ENCODE measurements around the gene KCNJ12.
"Not testable (repeated sequence)": the region's sequence is repeated elsewhere in the genome, so short reads cannot be mapped to it uniquely, and the experiment has no call there.

The KCNJ12 gene

DNA sequence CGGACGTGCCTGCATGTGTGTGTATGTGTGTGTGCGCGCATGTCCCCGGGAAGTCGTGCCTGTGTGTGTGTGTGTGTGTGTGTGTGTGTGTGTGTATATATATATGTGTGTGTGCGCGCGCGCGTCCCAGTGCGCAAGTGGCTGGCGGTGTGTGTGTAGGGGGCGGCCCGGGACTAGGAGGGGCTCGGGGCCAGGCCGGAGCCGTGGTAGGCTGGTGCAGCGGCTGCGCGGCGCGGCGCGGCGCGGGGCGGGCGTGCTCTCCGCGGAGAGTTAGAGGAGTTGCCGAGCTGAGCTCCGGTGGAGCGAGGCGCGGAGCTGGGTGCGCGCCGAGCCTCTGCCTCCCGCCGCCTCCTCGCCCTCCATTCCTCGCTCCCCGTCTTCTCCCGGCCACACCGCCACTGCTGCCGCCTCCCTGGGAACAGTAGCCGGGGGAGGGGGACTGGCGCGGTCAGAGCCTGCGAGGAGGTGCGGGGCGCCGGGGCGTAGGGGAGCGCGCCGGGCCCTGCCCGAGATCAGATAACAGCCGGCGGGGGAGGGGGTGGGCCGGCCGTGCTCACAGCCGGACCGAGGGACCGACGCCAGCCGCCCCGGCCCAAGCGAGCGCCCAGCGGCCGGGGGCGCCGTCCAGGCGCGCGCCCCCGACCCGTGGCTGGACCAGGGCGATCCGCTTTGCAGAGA lies at the start of gene KCNJ12:
TSS of gene KCNJ12 (plus strand) at position 277 of the 678 bp plus-strand sequence. CDS start 38,986 bp downstream, outside the sequence.
- no peak for TF ChIP-seq CTCF (IDR thresholded peaks at IDR 0.05; ENCODE audit: low read length, missing control alignments)
- DNase-seq (ENCODE audit: low read depth), result no peak
- H3K4me3 ChIP-seq (replicated peaks; ENCODE audit: low read depth, low read length), result peak within 1 kb of the TSS; percentile 7

DNA sequence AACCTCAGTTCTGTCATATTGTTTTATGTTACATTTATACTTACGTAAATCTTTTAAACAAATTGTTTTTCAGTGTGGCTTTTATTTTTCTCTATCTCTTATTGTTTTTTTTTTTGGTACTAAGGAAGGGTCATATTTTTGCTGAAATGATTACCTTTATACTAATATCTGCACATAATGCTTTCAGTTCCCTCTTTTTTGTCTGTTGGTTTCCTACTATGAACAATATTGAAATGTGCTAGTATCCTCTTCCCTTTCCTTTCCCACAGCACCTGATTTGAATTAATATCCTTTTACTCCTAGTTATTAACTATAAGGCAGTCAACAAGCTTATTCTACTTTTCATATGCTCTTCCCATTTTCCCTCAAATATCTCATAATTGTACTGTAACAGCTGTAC lies 48.2 kb upstream of the KCNJ12 start:
- DNase-seq (ENCODE audit: low read depth); H3K4me3 ChIP-seq (replicated peaks; ENCODE audit: low read depth, low read length): not testable (repeated sequence)

- not testable (repeated sequence) for H3K4me3 ChIP-seq (replicated peaks; ENCODE audit: low read depth, low read length); DNase-seq (ENCODE audit: low read depth)
Measured at GRCh38 chr17:21328778-21329177, 47.4 kb upstream of the KCNJ12 start.

- DNase-seq (ENCODE audit: low read depth), result no peak
- H3K4me3 ChIP-seq (replicated peaks; ENCODE audit: low read depth, low read length), result no peak overlapping the region
- TF ChIP-seq CTCF (IDR thresholded peaks at IDR 0.05; ENCODE audit: low read length, missing control alignments), result no peak
Measured at GRCh38 chr17:21330436-21331160, 45.6 kb upstream of the KCNJ12 start.

DNA sequence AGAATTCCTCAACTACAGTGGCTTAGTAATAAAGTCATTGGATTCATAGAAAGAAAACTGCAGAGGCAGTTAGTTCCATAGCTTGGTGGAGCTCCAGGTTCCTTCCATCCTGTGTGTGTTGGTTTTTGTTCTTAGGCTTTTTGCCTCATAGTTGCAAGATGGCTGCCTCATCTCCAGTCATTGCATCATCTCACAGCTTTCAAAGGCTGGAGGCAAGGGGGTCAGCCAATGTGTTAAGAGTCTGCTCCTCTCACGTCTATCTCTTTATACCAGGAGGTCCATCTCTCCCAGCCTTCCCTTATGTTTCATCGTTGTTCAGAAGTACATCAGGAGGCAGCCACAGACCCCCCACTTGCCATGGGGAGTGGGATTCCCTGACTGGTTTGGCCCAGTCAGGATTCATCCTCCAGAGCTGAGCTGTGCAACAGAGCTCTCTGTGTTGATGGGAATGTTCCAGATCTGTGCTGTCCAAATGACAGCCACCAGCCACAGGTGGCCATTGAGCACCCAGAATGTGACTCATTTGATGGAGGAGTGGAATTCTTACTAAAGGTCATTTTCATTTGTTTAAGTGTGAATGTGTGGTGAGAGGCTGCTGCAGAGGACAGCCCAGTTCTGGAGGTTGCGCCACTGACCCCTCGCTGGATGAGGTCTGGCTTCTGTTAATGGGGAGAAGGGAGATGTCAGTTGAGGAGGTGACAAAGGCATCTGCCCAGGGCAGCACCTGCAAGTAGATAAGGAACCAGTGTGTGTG lies 39.4 kb upstream of the KCNJ12 start:
- DNase-seq (ENCODE audit: low read depth); H3K4me3 ChIP-seq (replicated peaks; ENCODE audit: low read depth, low read length): not testable (repeated sequence)

DNA sequence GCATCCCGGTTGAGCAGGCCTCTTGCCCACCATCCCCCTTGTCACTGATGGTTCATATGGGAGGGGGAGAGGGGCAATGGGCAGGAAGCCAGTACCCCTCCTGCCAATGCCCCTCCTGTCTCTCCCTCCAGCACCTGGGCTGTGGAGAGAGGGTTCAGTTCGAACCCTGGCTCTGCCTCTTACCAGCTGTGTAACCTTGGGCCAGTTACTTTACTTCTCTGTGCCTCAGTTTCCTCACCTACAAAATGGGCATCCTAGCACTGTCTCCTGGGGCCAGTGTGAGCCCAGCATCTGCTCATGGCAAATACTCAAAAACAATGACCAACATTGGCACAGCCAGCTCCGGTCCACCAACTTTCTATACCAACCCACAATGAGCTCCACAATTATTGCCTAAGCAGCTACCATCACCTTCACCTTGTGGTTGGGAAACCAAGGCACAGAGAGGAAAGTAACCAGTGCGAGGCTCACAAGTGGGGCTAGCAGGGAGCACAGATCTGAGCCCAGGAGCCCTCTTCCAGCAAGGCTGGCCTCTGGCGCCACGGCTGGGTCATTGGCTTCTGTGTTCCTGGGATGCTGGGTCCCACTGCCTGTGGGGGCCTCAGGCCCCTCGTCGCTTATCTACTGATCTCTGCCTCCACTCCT lies 38.1 kb upstream of the KCNJ12 start:
- H3K4me3 ChIP-seq (replicated peaks; ENCODE audit: low read depth, low read length); DNase-seq (ENCODE audit: low read depth): not testable (repeated sequence)

DNA sequence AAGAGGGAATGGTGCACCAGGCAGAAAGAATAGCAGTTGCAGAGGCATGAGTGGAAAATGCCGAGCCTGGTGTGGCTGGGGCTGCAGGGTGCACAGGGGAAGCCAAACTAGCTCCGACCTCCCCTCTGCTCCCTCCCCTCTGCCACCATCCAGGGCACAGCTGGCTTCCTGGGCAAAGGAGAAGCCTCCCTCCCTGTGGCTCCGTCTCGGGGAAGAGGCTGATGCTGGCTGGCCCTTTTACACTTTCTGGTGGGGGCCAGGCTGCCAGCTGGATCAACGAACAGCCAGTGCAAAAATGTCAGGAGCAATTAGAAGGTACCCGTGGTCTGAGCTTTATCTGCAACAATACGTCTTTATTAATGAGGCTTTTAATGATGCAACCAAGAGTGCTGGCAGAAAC lies 37.1 kb upstream of the KCNJ12 start:
- no peak for TF ChIP-seq CTCF (IDR thresholded peaks at IDR 0.05; ENCODE audit: low read length, missing control alignments)
- H3K4me3 ChIP-seq (replicated peaks; ENCODE audit: low read depth, low read length), result no peak overlapping the region
- DNase-seq (ENCODE audit: low read depth), result no peak

- H3K4me3 ChIP-seq (replicated peaks; ENCODE audit: low read depth, low read length); DNase-seq (ENCODE audit: low read depth): not testable (repeated sequence)
Measured at GRCh38 chr17:21339571-21339970, 36.6 kb upstream of the KCNJ12 start.

GRCh38 chr17:21340407-21340806 lies 35.8 kb upstream of the KCNJ12 start:
- not testable (repeated sequence) for DNase-seq (ENCODE audit: low read depth); H3K4me3 ChIP-seq (replicated peaks; ENCODE audit: low read depth, low read length)

GRCh38 chr17:21341279-21341678 lies 34.9 kb upstream of the KCNJ12 start:
- H3K4me3 ChIP-seq (replicated peaks; ENCODE audit: low read depth, low read length); DNase-seq (ENCODE audit: low read depth): not testable (repeated sequence)

DNA sequence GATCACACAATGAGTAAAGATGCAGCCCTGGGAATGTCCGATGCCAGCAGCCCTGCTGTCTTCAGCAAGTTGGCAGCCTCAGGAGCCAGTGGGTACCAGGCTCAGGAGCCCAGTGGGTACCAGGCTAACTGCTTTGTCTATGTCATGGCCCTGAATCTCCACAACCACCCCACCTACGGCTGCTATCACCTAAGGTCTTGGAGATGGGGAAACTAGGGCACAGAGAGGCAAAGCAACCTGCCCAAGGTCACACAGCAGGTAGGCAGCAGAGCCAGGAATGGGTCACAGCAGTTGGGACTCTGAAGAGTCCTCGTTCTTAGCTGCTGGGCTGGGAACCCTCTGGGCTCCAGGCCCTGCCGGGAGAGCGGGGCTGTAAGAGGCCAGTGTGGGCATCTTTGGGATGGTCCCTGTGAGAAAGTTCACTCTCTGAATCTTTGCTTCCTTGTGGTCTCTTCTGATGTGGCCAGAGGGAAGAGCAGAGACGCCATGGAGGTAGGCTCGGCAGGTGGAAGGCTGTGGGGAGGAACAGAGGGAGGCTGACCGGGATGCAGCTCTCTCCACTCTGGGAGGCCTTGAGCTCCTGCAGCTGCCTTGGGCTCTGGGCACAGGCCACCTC lies 34.1 kb upstream of the KCNJ12 start:
- H3K4me3 ChIP-seq (replicated peaks; ENCODE audit: low read depth, low read length); DNase-seq (ENCODE audit: low read depth): not testable (repeated sequence)

GRCh38 chr17:21343061-21343949 lies 32.9 kb upstream of the KCNJ12 start:
- H3K4me3 ChIP-seq (replicated peaks; ENCODE audit: low read depth, low read length); DNase-seq (ENCODE audit: low read depth): not testable (repeated sequence)

DNA sequence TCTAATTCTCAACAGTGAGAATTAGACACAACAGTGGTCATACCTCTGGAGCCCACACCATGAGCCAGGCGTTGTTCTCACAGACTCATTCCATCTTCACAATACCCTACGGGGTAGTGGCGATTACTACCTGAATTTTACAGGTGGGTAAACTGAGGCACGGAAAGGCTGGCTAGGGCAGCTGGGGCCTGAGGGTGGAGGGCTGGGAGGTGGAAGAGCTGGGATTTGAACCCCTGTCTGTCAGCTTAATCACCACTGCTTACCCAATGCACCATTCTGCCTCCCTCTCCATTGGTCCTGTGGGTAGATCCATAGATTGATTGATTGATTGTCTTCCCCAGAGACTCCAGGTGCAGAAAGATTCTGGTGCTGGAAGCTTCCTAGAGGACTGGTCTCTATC lies 31.4 kb upstream of the KCNJ12 start:
- not testable (repeated sequence) for H3K4me3 ChIP-seq (replicated peaks; ENCODE audit: low read depth, low read length); DNase-seq (ENCODE audit: low read depth)
